ENCODE data around the gene CTXND1.

GRCh38 chr15:80216141-80216540 lies 35.9 kb downstream of the CTXND1 start:
- no peak for TF ChIP-seq TOX (CRISPR knock-in tag; IDR thresholded peaks at IDR 0.05; ENCODE audit: borderline replicate concordance)
- no peak for TF ChIP-seq ZNF70 (CRISPR knock-in tag; IDR thresholded peaks at IDR 0.05)

Data from SK-N-SH treated with all-trans-retinoic acid at 6 μM for 48 hours (cell line).